Epithelial cell of proximal tubule (primary cell): ENCODE data around the gene FAM13A. TPM values are rescaled to one million over a fixed set of nuclear protein-coding genes. Genes with fewer than 3 reads are reported as not detected.
"Not testable (repeated sequence)": the region's sequence is repeated elsewhere in the genome, so short reads cannot be mapped to it uniquely, and the experiment has no call there.

Source experiments
- DNase-seq: peaks from one replicate; pipeline ENCODE4 v3.0.0-alpha.2; 2011; ENCODE audit warnings: low read depth
- H3K4me3 ChIP-seq: 2 replicates; pipeline ENCODE4 v1.5.1; 2011; ENCODE audit warnings: low read depth, mild to moderate bottlenecking, low read length
- CTCF ChIP-seq: conservative IDR thresholded peaks from 2 replicates; pipeline ENCODE4 v1.5.1; 2012; ENCODE audit warnings: low read depth, mild to moderate bottlenecking, low read length
- total RNA-seq: library from RNA; depleted of rRNA; stranded (reverse); fragments of >200 nt; gene quantifications from 2 replicates; pipeline ENCODE4 v1.2.3, GENCODE V29; 2015

The FAM13A gene
- total RNA-seq, 1 donor from 2014 or later = 3.0 TPM

- no peak overlapping the region for H3K4me3 ChIP-seq
- no peak for TF ChIP-seq CTCF
- DNase-seq = no peak
Measured at GRCh38 chr4:89008166-89008565, 48.8 kb downstream of the FAM13A start.

GRCh38 chr4:89007338-89007939, 49.5 kb downstream of the FAM13A start:
- no peak overlapping the region for H3K4me3 ChIP-seq
- TF ChIP-seq CTCF = no peak
- no peak for DNase-seq

- DNase-seq = no peak
- no peak for TF ChIP-seq CTCF
- H3K4me3 ChIP-seq = no peak overlapping the region
Measured at GRCh38 chr4:89006307-89006706, 50.7 kb downstream of the FAM13A start.

GRCh38 chr4:89005066-89005465, 51.9 kb downstream of the FAM13A start:
- not testable (repeated sequence) for H3K4me3 ChIP-seq, DNase-seq

- no peak for DNase-seq
- H3K4me3 ChIP-seq = no peak overlapping the region
- no peak for TF ChIP-seq CTCF
Measured at GRCh38 chr4:89001647-89002445, 55.1 kb downstream of the FAM13A start.

- no peak for TF ChIP-seq CTCF
- peak; percentile 42 for DNase-seq
- no peak overlapping the region for H3K4me3 ChIP-seq
Measured at GRCh38 chr4:89000844-89001360, 56.1 kb downstream of the FAM13A start.

- H3K4me3 ChIP-seq = no peak overlapping the region
- no peak for DNase-seq
- TF ChIP-seq CTCF = no peak
Measured at GRCh38 chr4:89000382-89000781, 56.6 kb downstream of the FAM13A start.
